ENCODE results near the gene CDH26.

- TF ChIP-seq, protein P1, sequence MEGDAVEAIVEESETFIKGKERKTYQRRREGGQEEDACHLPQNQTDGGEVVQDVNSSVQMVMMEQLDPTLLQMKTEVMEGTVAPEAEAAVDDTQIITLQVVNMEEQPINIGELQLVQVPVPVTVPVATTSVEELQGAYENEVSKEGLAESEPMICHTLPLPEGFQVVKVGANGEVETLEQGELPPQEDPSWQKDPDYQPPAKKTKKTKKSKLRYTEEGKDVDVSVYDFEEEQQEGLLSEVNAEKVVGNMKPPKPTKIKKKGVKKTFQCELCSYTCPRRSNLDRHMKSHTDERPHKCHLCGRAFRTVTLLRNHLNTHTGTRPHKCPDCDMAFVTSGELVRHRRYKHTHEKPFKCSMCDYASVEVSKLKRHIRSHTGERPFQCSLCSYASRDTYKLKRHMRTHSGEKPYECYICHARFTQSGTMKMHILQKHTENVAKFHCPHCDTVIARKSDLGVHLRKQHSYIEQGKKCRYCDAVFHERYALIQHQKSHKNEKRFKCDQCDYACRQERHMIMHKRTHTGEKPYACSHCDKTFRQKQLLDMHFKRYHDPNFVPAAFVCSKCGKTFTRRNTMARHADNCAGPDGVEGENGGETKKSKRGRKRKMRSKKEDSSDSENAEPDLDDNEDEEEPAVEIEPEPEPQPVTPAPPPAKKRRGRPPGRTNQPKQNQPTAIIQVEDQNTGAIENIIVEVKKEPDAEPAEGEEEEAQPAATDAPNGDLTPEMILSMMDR (IDR thresholded peaks at IDR 0.05) = no peak
- no peak for TF ChIP-seq POLR2A (IDR thresholded peaks at IDR 0.05)
Observed at GRCh38 chr20:60036346-60036745, 78.1 kb downstream of the CDH26 start.

All from esophagus squamous epithelium (tissue), 4 donors.